Mononuclear cell (primary cell): ENCODE measurements around the gene ACOX3. TPM values are rescaled to one million over a fixed set of nuclear protein-coding genes. Genes with fewer than 3 reads are reported as not detected.

Experiments
- H3K27me3 ChIP-seq: 2 replicates; pipeline ENCODE4 v1.6.0; 2011; ENCODE audit warnings: low read length, control low read depth; ENCODE audit not compliant: insufficient read depth
- H3K4me1 ChIP-seq: 2 replicates; pipeline ENCODE4 v1.5.1; 2011; ENCODE audit warnings: mild to moderate bottlenecking, low read length, control low read depth; ENCODE audit not compliant: insufficient read depth
- H3K4me3 ChIP-seq: 2 replicates; pipeline ENCODE4 v1.5.1; 2011; ENCODE audit warnings: mild to moderate bottlenecking, low read length, moderate library complexity
- H3K9me3 ChIP-seq: 2 replicates; pipeline ENCODE4 v1.5.1; 2011; ENCODE audit warnings: low read depth, mild to moderate bottlenecking, control low read depth, low read length
- total RNA-seq: library from RNA; depleted of rRNA; stranded (reverse); fragments of >200 nt; gene quantifications from one replicate; pipeline ENCODE4 v1.2.3, GENCODE V29; 2012

The ACOX3 gene
- total RNA-seq, 1 donor, result 5.1 TPM

- H3K9me3 ChIP-seq, result no peaks in the 10 kb centered on the region
- H3K4me1 ChIP-seq, result no peaks in the 10 kb centered on the region
- no peak overlapping the region for H3K4me3 ChIP-seq
- no peaks in the 10 kb centered on the region for H3K27me3 ChIP-seq
Measured at GRCh38 chr4:8383016-8383415, 57.5 kb downstream of the ACOX3 start.

GRCh38 chr4:8381814-8382581 lies 58.5 kb downstream of the ACOX3 start:
- Histone ChIP-seq H3K4me3 (no peak overlapping the region), H3K27me3 (no peaks in the 10 kb centered on the region), H3K9me3 (no peaks in the 10 kb centered on the region), H3K4me1 (no peaks in the 10 kb centered on the region)

- Histone ChIP-seq H3K4me3 (no peak overlapping the region), H3K27me3 (no peaks in the 10 kb centered on the region), H3K4me1 (no peaks in the 10 kb centered on the region), H3K9me3 (no peaks in the 10 kb centered on the region)
Measured at GRCh38 chr4:8380511-8381415, 59.8 kb downstream of the ACOX3 start.

GRCh38 chr4:8379771-8380170 lies 60.8 kb downstream of the ACOX3 start:
- Histone ChIP-seq H3K4me3 (no peak overlapping the region), H3K9me3 (no peaks in the 10 kb centered on the region), H3K27me3 (no peaks in the 10 kb centered on the region), H3K4me1 (no peaks in the 10 kb centered on the region)

GRCh38 chr4:8379281-8379680 lies 61.2 kb downstream of the ACOX3 start:
- H3K4me3 ChIP-seq, result no peak overlapping the region
- no peaks in the 10 kb centered on the region for H3K27me3 ChIP-seq
- H3K4me1 ChIP-seq, result no peaks in the 10 kb centered on the region
- no peaks in the 10 kb centered on the region for H3K9me3 ChIP-seq

GRCh38 chr4:8378776-8379175 lies 61.7 kb downstream of the ACOX3 start:
- Histone ChIP-seq H3K27me3 (no peaks in the 10 kb centered on the region), H3K4me3 (no peak overlapping the region), H3K9me3 (no peaks in the 10 kb centered on the region), H3K4me1 (no peaks in the 10 kb centered on the region)

GRCh38 chr4:8378101-8378724 lies 62.3 kb downstream of the ACOX3 start:
- no peak overlapping the region for H3K4me3 ChIP-seq
- no peaks in the 10 kb centered on the region for H3K4me1 ChIP-seq
- H3K9me3 ChIP-seq, result no peaks in the 10 kb centered on the region
- no peaks in the 10 kb centered on the region for H3K27me3 ChIP-seq

- no peaks in the 10 kb centered on the region for H3K9me3 ChIP-seq
- no peaks in the 10 kb centered on the region for H3K27me3 ChIP-seq
- H3K4me3 ChIP-seq, result no peak overlapping the region
- no peaks in the 10 kb centered on the region for H3K4me1 ChIP-seq
Measured at GRCh38 chr4:8377103-8378075, 63.1 kb downstream of the ACOX3 start.

GRCh38 chr4:8376361-8377102 lies 64.0 kb downstream of the ACOX3 start:
- Histone ChIP-seq H3K4me1 (no peaks in the 10 kb centered on the region), H3K27me3 (no peaks in the 10 kb centered on the region), H3K9me3 (no peaks in the 10 kb centered on the region), H3K4me3 (no peak overlapping the region)

GRCh38 chr4:8374851-8375649 lies 65.5 kb downstream of the ACOX3 start:
- H3K4me3 ChIP-seq, result no peak overlapping the region
- H3K27me3 ChIP-seq, result no peaks in the 10 kb centered on the region
- H3K9me3 ChIP-seq, result no peaks in the 10 kb centered on the region
- no peaks in the 10 kb centered on the region for H3K4me1 ChIP-seq

- no peaks in the 10 kb centered on the region for H3K9me3 ChIP-seq
- no peaks in the 10 kb centered on the region for H3K27me3 ChIP-seq
- no peak overlapping the region for H3K4me3 ChIP-seq
- no peaks in the 10 kb centered on the region for H3K4me1 ChIP-seq
Measured at GRCh38 chr4:8373973-8374545, 66.5 kb downstream of the ACOX3 start.

- H3K4me3 ChIP-seq, result no peak overlapping the region
- no peaks in the 10 kb centered on the region for H3K4me1 ChIP-seq
- H3K9me3 ChIP-seq, result no peaks in the 10 kb centered on the region
- H3K27me3 ChIP-seq, result no peaks in the 10 kb centered on the region
Measured at GRCh38 chr4:8373270-8373972, 67.1 kb downstream of the ACOX3 start.
